ENCODE data around the gene CACHD1.

CACHD1 gene

GRCh38 chr1:64691626-64692025 lies 221.7 kb downstream of the CACHD1 start:
- peaks cover 0 to 13% (median 6%) of the 10 kb centered on the region in 4 experiments for H3K4me1 ChIP-seq (ENCODE audit: control extremely low read depth in 1 of 4, control insufficient read depth in 4 of 4, insufficient read depth in 4 of 4, low read length in 3 of 4)
- H3K4me3 ChIP-seq (ENCODE audit: control insufficient read depth in 1 of 7, extremely low read depth in 1 of 7, insufficient read depth in 4 of 7, low read depth in 2 of 7, low read length in 6 of 7), result no peak overlapping the region
- no peaks in the 10 kb centered on the region for H3K27me3 ChIP-seq (replicated peaks in 2 of 5; ENCODE audit: control insufficient read depth in 4 of 5, insufficient read depth in 5 of 5, low read length in 4 of 5)
- DNase-seq, result no peak
- H3K36me3 ChIP-seq (ENCODE audit: control insufficient read depth in 4 of 4, insufficient read depth in 4 of 4, low read length in 3 of 4), result peaks cover 0 to 5% (median 0%) of the 10 kb centered on the region in 4 experiments
- WGBS (ENCODE audit: insufficient coverage), result 86% methylated on average over 6 of the region's 7 CpGs
- no peak overlapping the region for H3K27ac ChIP-seq (ENCODE audit: insufficient read depth in 1 of 2, low read depth in 1 of 2, low read length in 2 of 2, poor library complexity in 1 of 2, severe bottlenecking in 2 of 2)
- POLR2A ChIA-PET, result no interaction called here
- no peaks in the 10 kb centered on the region for H3K9me3 ChIP-seq (ENCODE audit: control extremely low read depth in 1 of 5, control insufficient read depth in 4 of 5, insufficient read depth in 2 of 5, low read depth in 1 of 5, low read length in 4 of 5)
- CTCF ChIA-PET, result interaction anchor here (1.2 kb wide), 1 partner anchor 345 kb away, joined by 3 read pairs; no protein-coding TSS in a partner anchor

DNA sequence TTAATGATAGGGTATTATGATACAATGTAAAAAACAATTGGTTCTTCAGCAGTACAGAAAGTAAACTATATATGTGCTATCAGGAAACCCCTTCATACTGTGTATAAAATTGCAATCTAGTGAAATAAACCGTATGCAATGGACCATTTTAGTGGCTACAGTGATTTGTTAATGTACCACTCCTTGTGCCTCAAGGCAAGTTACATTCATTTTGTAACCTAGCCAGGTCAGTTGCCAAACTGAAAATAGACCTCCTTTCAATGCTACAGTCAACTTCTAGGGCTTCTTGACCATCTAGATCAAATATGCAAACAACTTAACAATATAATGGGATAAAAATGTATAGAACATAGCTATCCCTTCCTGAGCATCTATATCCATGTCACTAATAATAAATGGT lies 223.0 kb downstream of the CACHD1 start:
- peaks cover 0 to 5% (median 0%) of the 10 kb centered on the region in 4 experiments for H3K36me3 ChIP-seq (ENCODE audit: control insufficient read depth in 4 of 4, insufficient read depth in 4 of 4, low read length in 3 of 4)
- no peak overlapping the region for H3K4me3 ChIP-seq (ENCODE audit: control insufficient read depth in 1 of 7, extremely low read depth in 1 of 7, insufficient read depth in 4 of 7, low read depth in 2 of 7, low read length in 6 of 7)
- H3K27me3 ChIP-seq (replicated peaks in 2 of 5; ENCODE audit: control insufficient read depth in 4 of 5, insufficient read depth in 5 of 5, low read length in 4 of 5), result no peaks in the 10 kb centered on the region
- WGBS (ENCODE audit: insufficient coverage), result 0% methylated on average over 1 of the region's 1 CpG
- H3K4me1 ChIP-seq (ENCODE audit: control extremely low read depth in 1 of 4, control insufficient read depth in 4 of 4, insufficient read depth in 4 of 4, low read length in 3 of 4), result peaks cover 0 to 2% (median under 1%) of the 10 kb centered on the region in 4 experiments
- no peaks in the 10 kb centered on the region for H3K9me3 ChIP-seq (ENCODE audit: control extremely low read depth in 1 of 5, control insufficient read depth in 4 of 5, insufficient read depth in 2 of 5, low read depth in 1 of 5, low read length in 4 of 5)
- no peak overlapping the region for H3K27ac ChIP-seq (ENCODE audit: insufficient read depth in 1 of 2, low read depth in 1 of 2, low read length in 2 of 2, poor library complexity in 1 of 2, severe bottlenecking in 2 of 2)
- no peak for DNase-seq
- ChIA-PET POLR2A (no interaction called here), CTCF (interaction anchor here (1.0 to 2.0 kb wide), 2 partner anchors 16 to 30 kb away, joined by 3 to 5 read pairs; no protein-coding TSS in a partner anchor)

- POLR2A ChIA-PET, result no interaction called here
- no peak for DNase-seq
- no peak overlapping the region for H3K4me3 ChIP-seq (ENCODE audit: control insufficient read depth in 1 of 7, extremely low read depth in 1 of 7, insufficient read depth in 4 of 7, low read depth in 2 of 7, low read length in 6 of 7)
- 100% methylated on average over 3 of the region's 5 CpGs for WGBS (ENCODE audit: insufficient coverage)
- no peaks in the 10 kb centered on the region for H3K4me1 ChIP-seq (ENCODE audit: control extremely low read depth in 1 of 4, control insufficient read depth in 4 of 4, insufficient read depth in 4 of 4, low read length in 3 of 4)
- H3K27ac ChIP-seq (ENCODE audit: insufficient read depth in 1 of 2, low read depth in 1 of 2, low read length in 2 of 2, poor library complexity in 1 of 2, severe bottlenecking in 2 of 2), result no peak overlapping the region
- H3K9me3 ChIP-seq (ENCODE audit: control extremely low read depth in 1 of 5, control insufficient read depth in 4 of 5, insufficient read depth in 2 of 5, low read depth in 1 of 5, low read length in 4 of 5), result no peaks in the 10 kb centered on the region
- CTCF ChIA-PET, result interaction anchor here (0.6 to 2.0 kb wide), 2 partner anchors 16 to 38 kb away, joined by 4 to 5 read pairs; no protein-coding TSS in a partner anchor
- H3K27me3 ChIP-seq (replicated peaks in 2 of 5; ENCODE audit: control insufficient read depth in 4 of 5, insufficient read depth in 5 of 5, low read length in 4 of 5), result no peaks in the 10 kb centered on the region
- peaks cover 0 to 5% (median 0%) of the 10 kb centered on the region in 4 experiments for H3K36me3 ChIP-seq (ENCODE audit: control insufficient read depth in 4 of 4, insufficient read depth in 4 of 4, low read length in 3 of 4)
These were observed 223.5 kb downstream of the CACHD1 start for GRCh38 chr1:64693406-64693805.

DNA sequence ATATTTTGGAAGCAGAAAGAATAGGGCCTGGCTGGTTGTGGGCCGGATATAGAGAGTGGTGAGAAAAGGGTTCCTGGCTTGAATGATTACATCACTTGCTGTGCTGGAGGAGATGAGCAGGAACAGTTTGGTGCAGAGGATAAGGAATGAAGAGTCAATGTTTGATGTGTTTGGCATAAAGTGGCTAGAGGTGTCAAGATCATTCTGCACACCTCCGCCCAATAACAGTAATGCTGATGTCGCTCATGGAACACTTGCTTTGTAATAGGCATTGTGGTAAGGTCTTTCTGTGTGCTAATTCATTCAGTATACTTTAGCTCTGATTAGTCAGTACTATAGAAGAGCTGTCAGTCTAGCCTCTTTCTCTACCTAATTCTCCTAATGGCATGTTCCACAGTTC lies 226.9 kb downstream of the CACHD1 start:
- ChIA-PET POLR2A (no interaction called here), CTCF (interaction anchor here (0.5 to 1.3 kb wide), 6 partner anchors 9 to 125 kb away, joined by 3 to 4 read pairs (median 3); no protein-coding TSS in a partner anchor)
- no peak for DNase-seq
- no peaks in the 10 kb centered on the region for H3K4me1 ChIP-seq (ENCODE audit: control extremely low read depth in 1 of 4, control insufficient read depth in 4 of 4, insufficient read depth in 4 of 4, low read length in 3 of 4)
- no peaks in the 10 kb centered on the region for H3K27me3 ChIP-seq (replicated peaks in 2 of 5; ENCODE audit: control insufficient read depth in 4 of 5, insufficient read depth in 5 of 5, low read length in 4 of 5)
- no peaks in the 10 kb centered on the region for H3K36me3 ChIP-seq (ENCODE audit: control insufficient read depth in 4 of 4, insufficient read depth in 4 of 4, low read length in 3 of 4)
- 92% methylated on average over 2 of the region's 3 CpGs for WGBS (ENCODE audit: insufficient coverage)
- H3K4me3 ChIP-seq (ENCODE audit: control insufficient read depth in 1 of 7, extremely low read depth in 1 of 7, insufficient read depth in 4 of 7, low read depth in 2 of 7, low read length in 6 of 7), result no peak overlapping the region
- H3K27ac ChIP-seq (ENCODE audit: insufficient read depth in 1 of 2, low read depth in 1 of 2, low read length in 2 of 2, poor library complexity in 1 of 2, severe bottlenecking in 2 of 2), result no peak overlapping the region
- H3K9me3 ChIP-seq (ENCODE audit: control extremely low read depth in 1 of 5, control insufficient read depth in 4 of 5, insufficient read depth in 2 of 5, low read depth in 1 of 5, low read length in 4 of 5), result no peaks in the 10 kb centered on the region

GRCh38 chr1:64699327-64699726 lies 229.4 kb downstream of the CACHD1 start:
- DNase-seq, result no peak
- H3K36me3 ChIP-seq (ENCODE audit: control insufficient read depth in 4 of 4, insufficient read depth in 4 of 4, low read length in 3 of 4), result no peaks in the 10 kb centered on the region
- H3K27ac ChIP-seq (ENCODE audit: insufficient read depth in 1 of 2, low read depth in 1 of 2, low read length in 2 of 2, poor library complexity in 1 of 2, severe bottlenecking in 2 of 2), result no peak overlapping the region
- 95% methylated on average over 8 of the region's 8 CpGs for WGBS (ENCODE audit: insufficient coverage)
- H3K4me3 ChIP-seq (ENCODE audit: control insufficient read depth in 1 of 7, extremely low read depth in 1 of 7, insufficient read depth in 4 of 7, low read depth in 2 of 7, low read length in 6 of 7), result no peak overlapping the region
- ChIA-PET POLR2A (no interaction called here), CTCF (interaction anchor here (1.2 kb wide), 1 partner anchor 8 kb away, joined by 5 read pairs; no protein-coding TSS in a partner anchor)
- no peaks in the 10 kb centered on the region for H3K4me1 ChIP-seq (ENCODE audit: control extremely low read depth in 1 of 4, control insufficient read depth in 4 of 4, insufficient read depth in 4 of 4, low read length in 3 of 4)
- no peaks in the 10 kb centered on the region for H3K9me3 ChIP-seq (ENCODE audit: control extremely low read depth in 1 of 5, control insufficient read depth in 4 of 5, insufficient read depth in 2 of 5, low read depth in 1 of 5, low read length in 4 of 5)
- no peaks in the 10 kb centered on the region for H3K27me3 ChIP-seq (replicated peaks in 2 of 5; ENCODE audit: control insufficient read depth in 4 of 5, insufficient read depth in 5 of 5, low read length in 4 of 5)

DNA sequence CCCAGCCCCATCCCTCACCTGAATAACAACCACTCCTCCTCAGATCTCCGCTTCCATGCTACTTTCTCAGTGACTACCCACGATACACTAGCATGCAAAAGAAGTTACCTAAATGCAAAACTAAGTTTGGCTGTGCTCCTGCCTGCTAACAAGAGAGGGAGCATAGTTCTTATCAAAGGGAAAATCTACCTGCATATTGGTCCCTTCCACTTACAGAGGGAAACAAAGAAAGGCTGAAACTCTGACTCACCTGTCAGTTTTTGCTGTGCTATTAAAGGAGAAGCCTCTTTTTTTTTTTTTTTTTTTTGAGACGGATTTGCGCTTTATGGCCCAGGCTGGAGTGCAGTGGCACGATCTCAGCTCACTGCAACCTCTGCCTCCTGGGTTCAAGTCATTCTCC lies 231.1 kb downstream of the CACHD1 start:
- no peak overlapping the region for H3K27ac ChIP-seq (ENCODE audit: insufficient read depth in 1 of 2, low read depth in 1 of 2, low read length in 2 of 2, poor library complexity in 1 of 2, severe bottlenecking in 2 of 2)
- H3K36me3 ChIP-seq (ENCODE audit: control insufficient read depth in 4 of 4, insufficient read depth in 4 of 4, low read length in 3 of 4), result no peaks in the 10 kb centered on the region
- 96% methylated on average over 3 of the region's 5 CpGs for WGBS (ENCODE audit: insufficient coverage)
- DNase-seq, result no peak
- H3K4me1 ChIP-seq (ENCODE audit: control extremely low read depth in 1 of 4, control insufficient read depth in 4 of 4, insufficient read depth in 4 of 4, low read length in 3 of 4), result no peaks in the 10 kb centered on the region
- H3K9me3 ChIP-seq (ENCODE audit: control extremely low read depth in 1 of 5, control insufficient read depth in 4 of 5, insufficient read depth in 2 of 5, low read depth in 1 of 5, low read length in 4 of 5), result no peaks in the 10 kb centered on the region
- H3K4me3 ChIP-seq (ENCODE audit: control insufficient read depth in 1 of 7, extremely low read depth in 1 of 7, insufficient read depth in 4 of 7, low read depth in 2 of 7, low read length in 6 of 7), result no peak overlapping the region
- POLR2A ChIA-PET, result no interaction called here
- H3K27me3 ChIP-seq (replicated peaks in 2 of 5; ENCODE audit: control insufficient read depth in 4 of 5, insufficient read depth in 5 of 5, low read length in 4 of 5), result no peaks in the 10 kb centered on the region
- CTCF ChIA-PET, result interaction anchor here (1.0 kb wide), 1 partner anchor 102 kb away, joined by 3 read pairs; no protein-coding TSS in a partner anchor

DNA sequence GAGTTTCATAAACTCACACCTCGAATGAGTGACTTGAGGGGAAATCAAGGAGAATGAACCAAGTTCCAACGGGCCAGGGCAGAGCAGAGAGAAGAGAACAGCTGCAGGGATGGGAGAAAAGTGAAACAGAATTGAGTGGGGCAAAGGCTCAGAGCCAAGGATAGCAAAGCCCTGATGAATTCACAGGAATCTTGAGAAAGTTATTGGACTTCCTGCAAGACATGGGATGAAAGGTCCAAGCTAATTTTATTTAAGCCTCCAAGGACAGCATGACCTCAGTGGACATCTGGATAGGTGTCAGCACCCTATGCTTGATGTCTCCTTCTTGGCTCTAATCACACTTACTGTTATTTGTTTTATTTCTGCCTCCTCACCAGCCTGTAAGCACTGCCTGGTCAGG lies 232.0 kb downstream of the CACHD1 start:
- ChIA-PET CTCF (interaction anchor here (1.0 kb wide), 1 partner anchor 102 kb away, joined by 3 read pairs; no protein-coding TSS in a partner anchor), POLR2A (no interaction called here)

More for the DNA sequence above, 232.0 kb downstream of the CACHD1 start:
- H3K4me3 ChIP-seq (ENCODE audit: control insufficient read depth in 1 of 7, extremely low read depth in 1 of 7, insufficient read depth in 4 of 7, low read depth in 2 of 7, low read length in 6 of 7), result no peak overlapping the region
- no peaks in the 10 kb centered on the region for H3K9me3 ChIP-seq (ENCODE audit: control extremely low read depth in 1 of 5, control insufficient read depth in 4 of 5, insufficient read depth in 2 of 5, low read depth in 1 of 5, low read length in 4 of 5)
- DNase-seq, result no peak
- no peaks in the 10 kb centered on the region for H3K36me3 ChIP-seq (ENCODE audit: control insufficient read depth in 4 of 4, insufficient read depth in 4 of 4, low read length in 3 of 4)
- H3K4me1 ChIP-seq (ENCODE audit: control extremely low read depth in 1 of 4, control insufficient read depth in 4 of 4, insufficient read depth in 4 of 4, low read length in 3 of 4), result no peaks in the 10 kb centered on the region
- 92% methylated on average over 2 of the region's 2 CpGs for WGBS (ENCODE audit: insufficient coverage)
- no peak overlapping the region for H3K27ac ChIP-seq (ENCODE audit: insufficient read depth in 1 of 2, low read depth in 1 of 2, low read length in 2 of 2, poor library complexity in 1 of 2, severe bottlenecking in 2 of 2)
- no peaks in the 10 kb centered on the region for H3K27me3 ChIP-seq (replicated peaks in 2 of 5; ENCODE audit: control insufficient read depth in 4 of 5, insufficient read depth in 5 of 5, low read length in 4 of 5)
